Naive thymus-derived CD4-positive, alpha-beta T cell (primary cell): Measurements from ENCODE around the gene IL15. TPM values are rescaled to one million over a fixed set of nuclear protein-coding genes. Genes with fewer than 3 reads are reported as not detected.
"Not testable (repeated sequence)": the region's sequence is repeated elsewhere in the genome, so short reads cannot be mapped to it uniquely, and the experiment has no call there.

Experiments used
- ATAC-seq: fragments of 150-1000 bp; cut with Tn5 transposase; 2 replicates; pipeline ENCODE4 v1.10.0; 2021; ENCODE audit warnings: mild to moderate bottlenecking, moderate library complexity
- CTCF ChIA-PET: fragments of 350-600 bp; sonication (Branson Sonifier 250); formaldehyde crosslinking; loops from one replicate; lab custom pipeline; 2021; ENCODE audit warnings: antibody characterized with exemption; lab: Charles Lee
- POLR2A ChIA-PET: fragments of 350-600 bp; sonication (Branson Sonifier 250); formaldehyde crosslinking; loops from one replicate; lab custom pipeline; 2021; ENCODE audit warnings: antibody characterized with exemption, inconsistent platforms; lab: Charles Lee
- DNase-seq, 9 donors: peaks; one replicate each; pipeline versions ENCODE4 v3.0.0 to v3.0.0-alpha.2; 2020 to 2022; ENCODE audit warnings: mixed read lengths in 1 of 9
- H3K27ac ChIP-seq: one replicate; pipeline ENCODE4 v1.7.0; 2013; ENCODE audit warnings: mild to moderate bottlenecking, low read depth, low read length, moderate library complexity
- H3K27me3 ChIP-seq, 2 donors: one replicate each; pipeline ENCODE4 v1.7.0; 2013; ENCODE audit warnings: low read length in 2 of 2, mild to moderate bottlenecking in 2 of 2, moderate library complexity in 2 of 2; ENCODE audit not compliant: control insufficient read depth in 2 of 2, insufficient read depth in 2 of 2
- H3K36me3 ChIP-seq, 3 experiments: 1 replicate in 2 of 3; 2 replicates in 1 of 3; pipeline ENCODE4 v1.7.0; 2013; ENCODE audit warnings: low read length in 3 of 3, mild to moderate bottlenecking in 3 of 3, moderate library complexity in 1 of 3; ENCODE audit not compliant: insufficient read depth in 3 of 3, control insufficient read depth in 2 of 3
- H3K4me1 ChIP-seq, 2 donors: one replicate each; pipeline ENCODE4 v1.7.0; 2013; ENCODE audit warnings: low read length in 2 of 2, mild to moderate bottlenecking in 2 of 2, moderate library complexity in 1 of 2; ENCODE audit not compliant: control insufficient read depth in 2 of 2, insufficient read depth in 2 of 2
- H3K4me3 ChIP-seq: 2 replicates; pipeline ENCODE4 v1.7.0; 2013; ENCODE audit warnings: mild to moderate bottlenecking, low read length
- H3K9me3 ChIP-seq, 3 experiments: 1 replicate in 2 of 3; 2 replicates in 1 of 3; pipeline ENCODE4 v1.7.0; 2013; ENCODE audit warnings: low read length in 3 of 3; ENCODE audit not compliant: control insufficient read depth in 2 of 3
- H3K27ac Mint-ChIP-seq, 9 donors: one replicate each; pipeline ENCODE4 v1.8.0; 2020 to 2022; ENCODE audit warnings: mixed read lengths in 9 of 9, mild to moderate bottlenecking in 8 of 9, moderate library complexity in 5 of 9, inconsistent platforms in 2 of 9
- H3K27me3 Mint-ChIP-seq, 5 donors: one replicate each; pipeline ENCODE4 v1.8.0; 2021 to 2022; ENCODE audit warnings: mixed read lengths in 5 of 5, mild to moderate bottlenecking in 1 of 5
- H3K36me3 Mint-ChIP-seq, 5 donors: one replicate each; pipeline ENCODE4 v1.8.0; 2020 to 2022; ENCODE audit warnings: mixed read lengths in 5 of 5, mild to moderate bottlenecking in 3 of 5, inconsistent platforms in 1 of 5
- H3K4me1 Mint-ChIP-seq, 7 donors: one replicate each; pipeline ENCODE4 v1.8.0; 2020 to 2022; ENCODE audit warnings: mixed read lengths in 7 of 7, mild to moderate bottlenecking in 3 of 7, inconsistent platforms in 1 of 7
- H3K4me3 Mint-ChIP-seq, 10 donors: one replicate each; pipeline ENCODE4 v1.8.0; 2020 to 2022; ENCODE audit warnings: mild to moderate bottlenecking in 10 of 10, mixed read lengths in 10 of 10, moderate library complexity in 6 of 10, inconsistent platforms in 2 of 10
- H3K9me3 Mint-ChIP-seq, 11 donors: one replicate each; pipeline ENCODE4 v1.8.0; 2020 to 2022; ENCODE audit warnings: mixed read lengths in 11 of 11, mild to moderate bottlenecking in 4 of 11, inconsistent platforms in 1 of 11, moderate library complexity in 1 of 11
- intact Hi-C, 2 donors: fragments of 100-400 bp; cut with micrococcal nuclease; formaldehyde crosslinking; loops; one replicate each; pipeline ENCODE4 v1.15.1; 2023
- polyA plus RNA-seq, 2 donors: library from polyadenylated mRNA; unstranded; fragments of 300-500 nt; fragmentation: Illumina TruSeq; gene quantifications; one replicate each; pipeline ENCODE4 v1.2.3, GENCODE V29; 2021
- total RNA-seq, 6 experiments: library from RNA in 5 of 6; stranded (reverse) in 5 of 6; gene quantifications; 1 replicate in 5 of 6; 2 replicates in 1 of 6; pipeline ENCODE4 v1.2.3 and lab custom pipeline; 2021 to 2026

Gene IL15
- total and polyA plus RNA-seq, 7 experiments from 2014 or later = 0.47 to 8.7 (median 0.64) TPM

- ATAC-seq (no peak), DNase-seq (no peak)
- H3K36me3 Mint-ChIP-seq = peaks cover 0 to 5% (median 0%) of the 10 kb centered on the region in 5 donors
- H3K9me3 Mint-ChIP-seq = peaks cover 0 to 11% (median 2%) of the 10 kb centered on the region in 11 donors
- H3K27me3 ChIP-seq = no peaks in the 10 kb centered on the region
- no peak overlapping the region for H3K4me3 Mint-ChIP-seq
- no peaks in the 10 kb centered on the region for H3K4me1 ChIP-seq
- no peaks in the 10 kb centered on the region for H3K36me3 ChIP-seq
- ChIA-PET CTCF (no interaction called here), POLR2A (interaction anchor here (0.5 kb wide), 1 partner anchor 12 kb away, joined by 5 read pairs; no protein-coding TSS in a partner anchor)
- H3K4me3 ChIP-seq = no peak overlapping the region
- intact Hi-C loops = no loop called here
- H3K9me3 ChIP-seq = no peaks in the 10 kb centered on the region
- no peak overlapping the region for H3K27ac Mint-ChIP-seq
- no peak overlapping the region for H3K27ac ChIP-seq
- no peaks in the 10 kb centered on the region for H3K4me1 Mint-ChIP-seq
- H3K27me3 Mint-ChIP-seq = peaks cover 0 to 4% (median 0%) of the 10 kb centered on the region in 5 donors
Measured at GRCh38 chr4:141731481-141731880, 95.1 kb downstream of the IL15 start.

GRCh38 chr4:141739636-141740035 lies 103.3 kb downstream of the IL15 start:
- H3K9me3 ChIP-seq = no peaks in the 10 kb centered on the region
- no peak overlapping the region for H3K27ac ChIP-seq
- peaks cover 5 to 59% (median 16%) of the 10 kb centered on the region in 11 donors for H3K9me3 Mint-ChIP-seq
- DNase-seq = no peak
- no peak overlapping the region for H3K4me3 Mint-ChIP-seq
- intact Hi-C loops = no loop called here
- H3K4me1 ChIP-seq = no peaks in the 10 kb centered on the region
- ChIA-PET CTCF (no interaction called here), POLR2A (no interaction called here)
- no peak for ATAC-seq
- no peaks in the 10 kb centered on the region for H3K4me1 Mint-ChIP-seq
- peaks cover 0 to 8% (median 0%) of the 10 kb centered on the region in 5 donors for H3K27me3 Mint-ChIP-seq
- peaks cover 0 to 4% (median 0%) of the 10 kb centered on the region in 5 donors for H3K36me3 Mint-ChIP-seq
- no peaks in the 10 kb centered on the region for H3K27me3 ChIP-seq
- no peak overlapping the region for H3K27ac Mint-ChIP-seq
- H3K36me3 ChIP-seq = no peaks in the 10 kb centered on the region
- no peak overlapping the region for H3K4me3 ChIP-seq

- POLR2A ChIA-PET = no interaction called here
- intact Hi-C loops = no loop called here
Measured at GRCh38 chr4:141746026-141746425, 109.6 kb downstream of the IL15 start.

GRCh38 chr4:141751806-141752205 lies 115.4 kb downstream of the IL15 start:
- H3K36me3 Mint-ChIP-seq, H3K4me1 ChIP-seq, CTCF ChIA-PET, H3K9me3 ChIP-seq, ATAC-seq, H3K27ac ChIP-seq, H3K36me3 ChIP-seq, H3K9me3 Mint-ChIP-seq, H3K4me3 ChIP-seq, DNase-seq, intact Hi-C loops, POLR2A ChIA-PET, H3K27me3 ChIP-seq, H3K4me3 Mint-ChIP-seq, H3K4me1 Mint-ChIP-seq, H3K27ac Mint-ChIP-seq: not testable (repeated sequence)
- peaks cover 0 to 16% (median 0%) of the 10 kb centered on the region in 5 donors for H3K27me3 Mint-ChIP-seq

More at GRCh38 chr4:141746026-141746425, 109.6 kb downstream of the IL15 start:
- no peak for ATAC-seq
- Mint-ChIP-seq H3K27me3 (peaks cover 0 to 16% (median 0%) of the 10 kb centered on the region in 5 donors), H3K9me3 (peaks cover 0 to 23% (median 8%) of the 10 kb centered on the region in 11 donors), H3K27ac (no peak overlapping the region), H3K36me3 (peaks cover 0 to 4% (median 0%) of the 10 kb centered on the region in 5 donors), H3K4me1 (no peaks in the 10 kb centered on the region), H3K4me3 (no peak overlapping the region)
- no peaks in the 10 kb centered on the region for H3K9me3 ChIP-seq
- no peak overlapping the region for H3K4me3 ChIP-seq
- no peak for DNase-seq
- CTCF ChIA-PET = no interaction called here
- H3K4me1 ChIP-seq = no peaks in the 10 kb centered on the region
- no peaks in the 10 kb centered on the region for H3K36me3 ChIP-seq
- no peaks in the 10 kb centered on the region for H3K27me3 ChIP-seq
- no peak overlapping the region for H3K27ac ChIP-seq

- peaks cover 0 to 12% (median 5%) of the 10 kb centered on the region in 5 donors for H3K27me3 Mint-ChIP-seq
- peak; percentile 46 for ATAC-seq
- intact Hi-C loops = no loop called here
Measured at GRCh38 chr4:141757287-141757686, 120.9 kb downstream of the IL15 start.

GRCh38 chr4:141759796-141760425 lies 123.5 kb downstream of the IL15 start:
- H3K36me3 ChIP-seq = no peaks in the 10 kb centered on the region
- Mint-ChIP-seq H3K27ac (no peak overlapping the region), H3K4me3 (no peak overlapping the region)

More at GRCh38 chr4:141757287-141757686, 120.9 kb downstream of the IL15 start:
- H3K4me3 Mint-ChIP-seq = no peak overlapping the region
- DNase-seq = no peak
- no peaks in the 10 kb centered on the region for H3K9me3 Mint-ChIP-seq
- H3K4me3 ChIP-seq = no peak overlapping the region
- CTCF ChIA-PET = interaction anchor here (0.6 kb wide), 1 partner anchor 53 kb away, joined by 4 read pairs; no protein-coding TSS in a partner anchor
- no peaks in the 10 kb centered on the region for H3K36me3 ChIP-seq
- H3K27ac Mint-ChIP-seq = no peak overlapping the region
- no peaks in the 10 kb centered on the region for H3K27me3 ChIP-seq
- no peaks in the 10 kb centered on the region for H3K4me1 ChIP-seq
- no peaks in the 10 kb centered on the region for H3K9me3 ChIP-seq
- H3K27ac ChIP-seq = no peak overlapping the region
- POLR2A ChIA-PET = no interaction called here
- no peaks in the 10 kb centered on the region for H3K36me3 Mint-ChIP-seq
- peaks cover 0 to 1% (median 0%) of the 10 kb centered on the region in 7 donors for H3K4me1 Mint-ChIP-seq

GRCh38 chr4:141761926-141762325 lies 125.5 kb downstream of the IL15 start:
- Histone ChIP-seq H3K27me3 (no peaks in the 10 kb centered on the region), H3K27ac (no peak overlapping the region), H3K36me3 (no peaks in the 10 kb centered on the region), H3K4me1 (no peaks in the 10 kb centered on the region), H3K4me3 (no peak overlapping the region), H3K9me3 (no peaks in the 10 kb centered on the region)
- Mint-ChIP-seq H3K9me3 (peaks cover 0 to 5% (median 0%) of the 10 kb centered on the region in 11 donors), H3K27ac (no peak overlapping the region), H3K36me3 (no peaks in the 10 kb centered on the region), H3K4me1 (peaks cover 0 to 1% (median 0%) of the 10 kb centered on the region in 7 donors), H3K27me3 (peaks cover 5 to 26% (median 6%) of the 10 kb centered on the region in 5 donors), H3K4me3 (no peak overlapping the region)
- intact Hi-C loops = no loop called here
- POLR2A ChIA-PET = no interaction called here
- CTCF ChIA-PET = no interaction called here
- ATAC-seq = no peak
- DNase-seq = no peak

More at GRCh38 chr4:141759796-141760425, 123.5 kb downstream of the IL15 start:
- intact Hi-C loops = no loop called here
- peaks cover under 1 to 26% (median 4%) of the 10 kb centered on the region in 5 donors for H3K27me3 Mint-ChIP-seq
- peaks cover 0 to under 1% (median 0%) of the 10 kb centered on the region in 11 donors for H3K9me3 Mint-ChIP-seq
- Histone ChIP-seq H3K4me3 (no peak overlapping the region), H3K27ac (no peak overlapping the region), H3K4me1 (no peaks in the 10 kb centered on the region), H3K9me3 (no peaks in the 10 kb centered on the region), H3K27me3 (no peaks in the 10 kb centered on the region)
- CTCF ChIA-PET = no interaction called here
- ATAC-seq (no peak), DNase-seq (no peak)
- peaks cover 0 to 1% (median 0%) of the 10 kb centered on the region in 7 donors for H3K4me1 Mint-ChIP-seq
- POLR2A ChIA-PET = no interaction called here
- H3K36me3 Mint-ChIP-seq = no peaks in the 10 kb centered on the region
